ENCODE results near the gene EEF1A2.

The EEF1A2 gene

GRCh38 chr20:63501818-63502670 is 3.2 kb upstream of the EEF1A2 start:
- DNase-seq (ENCODE audit: low read depth, low spot score), result no peak
- no peak overlapping the region for H3K27ac ChIP-seq
- TF ChIP-seq EZH2 (IDR thresholded peaks at IDR 0.05) (no peak), POLR2AphosphoS5 (IDR thresholded peaks at IDR 0.05; ENCODE audit: borderline replicate concordance, low read depth, low read length) (no peak), FOXP2 (optimal IDR thresholded peaks at IDR 0.05; ENCODE audit: control extremely low read depth, extremely low read length, insufficient read depth) (no peak)
- H3K9me3 ChIP-seq (ENCODE audit: low read depth, low read length), result no peaks in the 10 kb centered on the region
- no peaks in the 10 kb centered on the region for H3K36me3 ChIP-seq (ENCODE audit: insufficient read depth, low read length)
- peak overlapping the region; percentile 26; the same call in 1 of the 2 replicates for H3K4me3 ChIP-seq
- no peak overlapping the region for H3K9ac ChIP-seq (ENCODE audit: insufficient read length)

GRCh38 chr20:63500902-63501817 is 2.3 kb upstream of the EEF1A2 start:
- Histone ChIP-seq H3K27ac (no peak overlapping the region), H3K36me3 (ENCODE audit: insufficient read depth, low read length) (no peaks in the 10 kb centered on the region), H3K9me3 (ENCODE audit: low read depth, low read length) (no peaks in the 10 kb centered on the region), H3K9ac (ENCODE audit: insufficient read length) (no peak overlapping the region), H3K4me3 (no peak overlapping the region)
- TF ChIP-seq POLR2AphosphoS5 (IDR thresholded peaks at IDR 0.05; ENCODE audit: borderline replicate concordance, low read depth, low read length), result no peak
- no peak for TF ChIP-seq FOXP2 (optimal IDR thresholded peaks at IDR 0.05; ENCODE audit: control extremely low read depth, extremely low read length, insufficient read depth)
- no peak for TF ChIP-seq EZH2 (IDR thresholded peaks at IDR 0.05)
- no peak for DNase-seq (ENCODE audit: low read depth, low spot score)

GRCh38 chr20:63500151-63500901 is 1.4 kb upstream of the EEF1A2 start:
- TF ChIP-seq FOXP2 (optimal IDR thresholded peaks at IDR 0.05; ENCODE audit: control extremely low read depth, extremely low read length, insufficient read depth) (no peak), EZH2 (IDR thresholded peaks at IDR 0.05) (no peak), POLR2AphosphoS5 (IDR thresholded peaks at IDR 0.05; ENCODE audit: borderline replicate concordance, low read depth, low read length) (no peak)
- no peaks in the 10 kb centered on the region for H3K36me3 ChIP-seq (ENCODE audit: insufficient read depth, low read length)
- DNase-seq (ENCODE audit: low read depth, low spot score), result no peak
- H3K9me3 ChIP-seq (ENCODE audit: low read depth, low read length), result no peaks in the 10 kb centered on the region
- H3K27ac ChIP-seq, result no peak overlapping the region
- H3K9ac ChIP-seq (ENCODE audit: insufficient read length), result no peak overlapping the region
- H3K4me3 ChIP-seq, result no peak overlapping the region

GRCh38 chr20:63499338-63499969 is 571 bp upstream of the EEF1A2 start:
- no peaks in the 10 kb centered on the region for H3K36me3 ChIP-seq (ENCODE audit: insufficient read depth, low read length)
- no peak overlapping the region for H3K27ac ChIP-seq
- TF ChIP-seq POLR2AphosphoS5 (IDR thresholded peaks at IDR 0.05; ENCODE audit: borderline replicate concordance, low read depth, low read length) (no peak), EZH2 (IDR thresholded peaks at IDR 0.05) (no peak), FOXP2 (optimal IDR thresholded peaks at IDR 0.05; ENCODE audit: control extremely low read depth, extremely low read length, insufficient read depth) (no peak)
- no peaks in the 10 kb centered on the region for H3K9me3 ChIP-seq (ENCODE audit: low read depth, low read length)
- H3K9ac ChIP-seq (ENCODE audit: insufficient read length), result no peak overlapping the region
- H3K4me3 ChIP-seq, result 0 out of 2 replicates have a peak overlapping the region, but pooled peaks have one; percentile 43
- no peak for DNase-seq (ENCODE audit: low read depth, low spot score)

- H3K9me3 ChIP-seq (ENCODE audit: low read depth, low read length), result no peaks in the 10 kb centered on the region
- H3K36me3 ChIP-seq (ENCODE audit: insufficient read depth, low read length), result no peaks in the 10 kb centered on the region
- no peak for DNase-seq (ENCODE audit: low read depth, low spot score)
- peak overlapping the region; percentile 70 for H3K4me3 ChIP-seq
- TF ChIP-seq EZH2 (IDR thresholded peaks at IDR 0.05), result no peak
- no peak for TF ChIP-seq FOXP2 (optimal IDR thresholded peaks at IDR 0.05; ENCODE audit: control extremely low read depth, extremely low read length, insufficient read depth)
- TF ChIP-seq POLR2AphosphoS5 (IDR thresholded peaks at IDR 0.05; ENCODE audit: borderline replicate concordance, low read depth, low read length), result no peak
- no peak overlapping the region for H3K9ac ChIP-seq (ENCODE audit: insufficient read length)
- H3K27ac ChIP-seq, result no peak overlapping the region
Observed at GRCh38 chr20:63497946-63498935, 642 bp downstream of the EEF1A2 start.

- Histone ChIP-seq H3K9ac (ENCODE audit: insufficient read length) (no peak overlapping the region), H3K27ac (no peak overlapping the region), H3K9me3 (ENCODE audit: low read depth, low read length) (no peaks in the 10 kb centered on the region), H3K4me3 (no peak overlapping the region), H3K36me3 (ENCODE audit: insufficient read depth, low read length) (no peaks in the 10 kb centered on the region)
- TF ChIP-seq POLR2AphosphoS5 (IDR thresholded peaks at IDR 0.05; ENCODE audit: borderline replicate concordance, low read depth, low read length), result no peak
- no peak for TF ChIP-seq EZH2 (IDR thresholded peaks at IDR 0.05)
- no peak for TF ChIP-seq FOXP2 (optimal IDR thresholded peaks at IDR 0.05; ENCODE audit: control extremely low read depth, extremely low read length, insufficient read depth)
- no peak for DNase-seq (ENCODE audit: low read depth, low spot score)
Observed at GRCh38 chr20:63497138-63497945, 1.5 kb downstream of the EEF1A2 start.

Measured in SK-N-MC (cell line).